HepG2 (cell line): ENCODE measurements around the gene HS3ST4. TPM values are rescaled to one million over a fixed set of nuclear protein-coding genes. Genes with fewer than 3 reads are reported as not detected.

Experiments
- ATAC-seq: fragments of 200-7000 bp; cut with Tn5 transposase; 3 replicates; pipeline ENCODE4 v1.9.1; 2020; ENCODE audit warnings: mild to moderate bottlenecking, moderate library complexity
- BruUV-seq: library from RNA; stranded (reverse); fragments of 400-500 nt; replicated peaks from 2 replicates; lab custom pipeline; 2021; lab: Mats Ljungman, UMichigan
- CTCF ChIA-PET: fragments of 300-600 bp; formaldehyde crosslinking; extraction: SDS; loops from one replicate; lab custom pipeline; 2021; ENCODE audit warnings: low total read pairs, inconsistent platforms, low intra/inter-chr PET ratio; lab: Yijun Ruan, JAX
- POLR2A ChIA-PET: fragments of 350-600 bp; sonication (Branson Sonifier 250); formaldehyde crosslinking; loops from one replicate; lab custom pipeline; 2020; ENCODE audit warnings: antibody characterized with exemption, inconsistent platforms; lab: Yijun Ruan, JAX
- DNase-seq: peaks from one replicate; pipeline ENCODE4 v3.0.0-alpha.2; 2015; ENCODE audit warnings: low spot score
- FAIRE-seq: peaks from 3 replicates; lab custom pipeline; 2011; peaks lifted over from hg19 to GRCh38; lab: Jason Lieb, UNC
- H2AFZ ChIP-seq: one replicate; pipeline ENCODE4 v1.6.1; 2011; ENCODE audit warnings: low read length, inconsistent platforms
- H3K27ac ChIP-seq: fragments of 300-600 bp; 3 replicates; pipeline ENCODE4 v1.8.0; 2011; ENCODE audit warnings: mixed run types, mild to moderate bottlenecking, mixed read lengths, low read length, inconsistent platforms; ENCODE audit not compliant: insufficient read depth; ENCODE audit errors: extremely low read length
- H3K27me3 ChIP-seq, 2 experiments: fragments of 200-600 bp in 1 of 2; 2 replicates in 1 of 2; 3 replicates in 1 of 2; pipeline versions ENCODE4 v1.6.0 to v1.8.0; 2011; ENCODE audit warnings: low read length in 2 of 2, mild to moderate bottlenecking in 2 of 2, moderate library complexity in 2 of 2, inconsistent platforms in 1 of 2; ENCODE audit not compliant: insufficient read depth in 2 of 2, control insufficient read depth in 1 of 2
- H3K36me3 ChIP-seq, 2 experiments: fragments of 200-600 bp in 1 of 2; replicated peaks in 1 of 2; 2 replicates in 1 of 2; 3 replicates in 1 of 2; pipeline versions ENCODE4 v1.5.1 to v1.8.0; 2011; ENCODE audit warnings: low read length in 2 of 2, inconsistent platforms in 1 of 2; ENCODE audit not compliant: insufficient read depth in 2 of 2, control insufficient read depth in 1 of 2
- H3K4me1 ChIP-seq: 2 replicates; pipeline ENCODE4 v1.5.1; 2012; ENCODE audit warnings: low read length, inconsistent platforms; ENCODE audit not compliant: insufficient read depth
- H3K4me2 ChIP-seq: 2 replicates; pipeline ENCODE4 v1.6.0; 2011; ENCODE audit warnings: low read depth, low read length, inconsistent platforms
- H3K4me3 ChIP-seq, 3 experiments: fragments of 200-600 bp in 1 of 3; sonication (generic), shearing (Covaris generic) in 1 of 3; replicated peaks in 1 of 3; 2 replicates each; pipeline ENCODE4 v1.5.1; 2011 to 2016; ENCODE audit warnings: low read length in 3 of 3, inconsistent platforms in 2 of 3, low read depth in 2 of 3, mild to moderate bottlenecking in 2 of 3, control low read depth in 1 of 3, mixed read lengths in 1 of 3; ENCODE audit not compliant: insufficient read depth in 1 of 3
- H3K79me2 ChIP-seq: one replicate; pipeline ENCODE4 v1.6.1; 2011; ENCODE audit warnings: low read length, inconsistent platforms; ENCODE audit not compliant: insufficient read depth
- H3K9ac ChIP-seq: 2 replicates; pipeline ENCODE4 v1.6.0; 2011; ENCODE audit warnings: mild to moderate bottlenecking, low read depth, low read length, inconsistent platforms; ENCODE audit not compliant: insufficient read depth
- H3K9me3 ChIP-seq: 2 replicates; pipeline ENCODE4 v1.5.1; 2012; ENCODE audit warnings: mild to moderate bottlenecking, low read length
- H4K20me1 ChIP-seq: 2 replicates; pipeline ENCODE4 v1.6.0; 2011; ENCODE audit warnings: inconsistent platforms, mild to moderate bottlenecking, low read length, moderate library complexity; ENCODE audit not compliant: insufficient read depth
- ARID2 ChIP-seq: sonication (generic); formaldehyde crosslinking; IDR thresholded peaks from 2 replicates; pipeline ENCODE4 v1.8.1; 2022; ENCODE audit warnings: mild to moderate bottlenecking, missing genetic modification reagents, borderline replicate concordance
- ATM ChIP-seq: fragments of 450-650 bp; IDR thresholded peaks from 2 replicates; pipeline ENCODE4 v1.7.1; 2017; ENCODE audit warnings: mild to moderate bottlenecking, borderline replicate concordance
- CEBPB ChIP-seq: IDR thresholded peaks from 2 replicates; pipeline ENCODE4 v1.6.1; 2011; ENCODE audit warnings: low read depth, low read length, improper control_type of control experiment, borderline replicate concordance
- EED ChIP-seq: sonication (generic); formaldehyde crosslinking; IDR thresholded peaks from 2 replicates; pipeline ENCODE4 v1.5.0; 2020; ENCODE audit warnings: mild to moderate bottlenecking, missing genetic modification reagents
- FOXA3 ChIP-seq: IDR thresholded peaks from 2 replicates; pipeline ENCODE4 v1.6.1; 2016; ENCODE audit warnings: missing genetic modification reagents, missing compliant biosample characterization
- FOXK1 ChIP-seq: sonication (generic); formaldehyde crosslinking; IDR thresholded peaks from 2 replicates; pipeline ENCODE4 v1.4.0; 2020; ENCODE audit warnings: low read depth, missing genetic modification reagents, borderline replicate concordance
- GATAD1 ChIP-seq: IDR thresholded peaks from 2 replicates; pipeline ENCODE4 v1.6.1; 2016; ENCODE audit warnings: missing genetic modification reagents, missing compliant biosample characterization
- GLI4 ChIP-seq: sonication (generic); formaldehyde crosslinking; IDR thresholded peaks from 2 replicates; pipeline ENCODE4 v1.5.1; 2020; ENCODE audit warnings: missing genetic modification reagents, mild to moderate bottlenecking, moderate library complexity, borderline replicate concordance
- MAF1 ChIP-seq: sonication (generic); formaldehyde crosslinking; IDR thresholded peaks from 2 replicates; pipeline ENCODE4 v1.5.0; 2020; ENCODE audit warnings: missing genetic modification reagents, borderline replicate concordance
- MATR3 ChIP-seq: sonication (generic); formaldehyde crosslinking; IDR thresholded peaks from 2 replicates; pipeline ENCODE4 v1.4.0; 2020; ENCODE audit warnings: missing genetic modification reagents
- SNAPC5 ChIP-seq: sonication (generic); formaldehyde crosslinking; IDR thresholded peaks from 2 replicates; pipeline ENCODE4 v1.8.1; 2023; ENCODE audit warnings: mild to moderate bottlenecking, missing genetic modification reagents, borderline replicate concordance
- TGIF2 ChIP-seq: IDR thresholded peaks from 2 replicates; pipeline ENCODE4 v1.6.1; 2016; ENCODE audit warnings: control low read depth, missing compliant biosample characterization
- XRCC5 ChIP-seq: fragments of 200-400 bp; formaldehyde crosslinking; optimal IDR thresholded peaks from 2 replicates; pipeline ENCODE3; 2017; ENCODE audit warnings: mild to moderate bottlenecking, low read length
- ZBTB21 ChIP-seq: sonication (generic); formaldehyde crosslinking; IDR thresholded peaks from 2 replicates; pipeline ENCODE4 v1.4.0; 2020; ENCODE audit warnings: missing genetic modification reagents
- ZFP41 ChIP-seq: sonication (generic); formaldehyde crosslinking; IDR thresholded peaks from 2 replicates; pipeline ENCODE4 v1.4.0; 2020; ENCODE audit warnings: mild to moderate bottlenecking, missing genetic modification reagents, borderline replicate concordance
- ZKSCAN8 ChIP-seq: IDR thresholded peaks from 2 replicates; pipeline ENCODE4 v1.6.1; 2016; ENCODE audit warnings: borderline replicate concordance, missing genetic modification reagents, missing compliant biosample characterization
- ZNF562 ChIP-seq: sonication (generic); formaldehyde crosslinking; IDR thresholded peaks from 2 replicates; pipeline ENCODE4 v1.8.0; 2022; ENCODE audit warnings: missing genetic modification reagents, borderline replicate concordance
- ZNF777 ChIP-seq: sonication (generic); formaldehyde crosslinking; IDR thresholded peaks from 2 replicates; pipeline ENCODE4 v1.4.0; 2020; ENCODE audit warnings: missing genetic modification reagents
- WGBS: methylation state at CpG from one replicate; pipeline ENCODE4 v1.1.6; 2017; ENCODE audit warnings: low lambda C conversion rate; 5-methylcytosine and 5-hydroxymethylcytosine counted together
- in situ Hi-C: cut with HindIII; loops from 2 replicates; pipeline ENCODE4 v1.10.0; 2017; ENCODE audit warnings: low pct_unique_long_range_greater_than_20kb; ENCODE audit not compliant: extremely low pct_ligation_motif_present
- intact Hi-C: fragments of 100-400 bp; cut with micrococcal nuclease; formaldehyde crosslinking; loops from one replicate; pipeline ENCODE4 v1.10.0; 2022; ENCODE audit not compliant: unreplicated experiment
- polyA plus RNA-seq, 8 experiments: library from polyadenylated mRNA; depleted of rRNA in 3 of 8; stranded (reverse) in 7 of 8; unstranded in 1 of 8; fragments of >200 nt; fragmentation: Illumina TruSeq in 4 of 8; extraction: Trizol in 4 of 8; gene quantifications; 2 replicates each; pipeline versions ENCODE4 v1.2.1 to v1.2.3, GENCODE V29; 2011 to 2016; ENCODE audit warnings: low read depth in 4 of 8, missing spikeins in 1 of 8, mixed read lengths in 1 of 8; ENCODE audit not compliant: insufficient read depth in 1 of 8
- total RNA-seq, 5 experiments: library from RNA; depleted of rRNA; stranded (reverse); fragments of >200 nt; fragmentation: Illumina TruSeq; extraction: Trizol; gene quantifications; 2 replicates each; pipeline ENCODE4 v1.2.3, GENCODE V29; 2016; ENCODE audit warnings: low read depth in 1 of 5
- TF ChIP-seq, protein P1 (sequence below): sonication (generic); formaldehyde crosslinking; IDR thresholded peaks from 2 replicates; pipeline ENCODE4 v1.4.0; 2020; ENCODE audit warnings: missing genetic modification reagents, borderline replicate concordance

Gene HS3ST4
- total and polyA plus RNA-seq, 2 of the 13 experiments (the other 11 are each of a cell fraction or from before 2014, with no cell fraction given) = not detected

DNA sequence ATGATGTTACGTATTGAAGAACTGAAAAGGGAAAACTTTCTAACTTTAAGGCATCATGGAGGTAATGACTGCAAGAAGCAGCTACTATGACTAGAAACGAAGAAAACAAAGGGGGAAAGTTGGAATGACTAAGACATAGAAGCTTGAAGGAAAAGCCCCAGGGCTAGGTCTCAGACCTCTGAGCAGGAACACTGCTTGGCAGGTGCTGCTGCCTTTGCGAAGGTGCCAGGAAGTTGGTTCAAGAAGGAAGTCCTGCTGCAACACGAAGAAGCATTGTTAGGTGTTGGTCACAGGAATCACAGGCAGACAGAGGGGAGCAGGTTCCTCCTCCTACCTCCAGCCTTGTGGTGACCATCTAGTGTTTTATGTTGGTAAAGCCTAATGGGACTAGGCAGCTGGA is 48.1 kb upstream of the HS3ST4 start:
- no peak for FAIRE-seq
- 28% methylated on average over 3 of the region's 4 CpGs for WGBS
- Histone ChIP-seq H3K27ac (no peak overlapping the region), H3K4me3 (no peak overlapping the region), H3K4me2 (no peak overlapping the region), H2AFZ (no peak overlapping the region), H3K9ac (no peak overlapping the region), H3K4me1 (no peaks in the 10 kb centered on the region), H3K9me3 (no peaks in the 10 kb centered on the region), H3K36me3 (no peaks in the 10 kb centered on the region), H3K79me2 (no peaks in the 10 kb centered on the region), H3K27me3 (no peaks in the 10 kb centered on the region), H4K20me1 (no peaks in the 10 kb centered on the region)
- in situ Hi-C loops (no loop called here), intact Hi-C loops (no loop called here)
- ChIA-PET POLR2A (no interaction called here), CTCF (no interaction called here)
- no peak for ATAC-seq
- TF ChIP-seq ZNF777 (no peak), ARID2 (CRISPR knock-in tag) (no peak), ATM (no peak), ZKSCAN8 (no peak), ZNF562 (CRISPR knock-in tag) (no peak), TGIF2 (CRISPR knock-in tag) (no peak), MATR3 (no peak), SNAPC5 (CRISPR knock-in tag) (no peak), CEBPB (no peak), FOXA3 (CRISPR knock-in tag) (no peak), EED (CRISPR knock-in tag) (no peak), FOXK1 (no peak), MAF1 (CRISPR knock-in tag) (no peak), GLI4 (CRISPR knock-in tag) (no peak), GATAD1 (no peak), ZFP41 (no peak), XRCC5 (no peak), ZBTB21 (CRISPR knock-in tag) (no peak)
- TF ChIP-seq, protein P1, sequence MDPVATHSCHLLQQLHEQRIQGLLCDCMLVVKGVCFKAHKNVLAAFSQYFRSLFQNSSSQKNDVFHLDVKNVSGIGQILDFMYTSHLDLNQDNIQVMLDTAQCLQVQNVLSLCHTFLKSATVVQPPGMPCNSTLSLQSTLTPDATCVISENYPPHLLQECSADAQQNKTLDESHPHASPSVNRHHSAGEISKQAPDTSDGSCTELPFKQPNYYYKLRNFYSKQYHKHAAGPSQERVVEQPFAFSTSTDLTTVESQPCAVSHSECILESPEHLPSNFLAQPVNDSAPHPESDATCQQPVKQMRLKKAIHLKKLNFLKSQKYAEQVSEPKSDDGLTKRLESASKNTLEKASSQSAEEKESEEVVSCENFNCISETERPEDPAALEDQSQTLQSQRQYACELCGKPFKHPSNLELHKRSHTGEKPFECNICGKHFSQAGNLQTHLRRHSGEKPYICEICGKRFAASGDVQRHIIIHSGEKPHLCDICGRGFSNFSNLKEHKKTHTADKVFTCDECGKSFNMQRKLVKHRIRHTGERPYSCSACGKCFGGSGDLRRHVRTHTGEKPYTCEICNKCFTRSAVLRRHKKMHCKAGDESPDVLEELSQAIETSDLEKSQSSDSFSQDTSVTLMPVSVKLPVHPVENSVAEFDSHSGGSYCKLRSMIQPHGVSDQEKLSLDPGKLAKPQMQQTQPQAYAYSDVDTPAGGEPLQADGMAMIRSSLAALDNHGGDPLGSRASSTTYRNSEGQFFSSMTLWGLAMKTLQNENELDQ (CRISPR knock-in tag) = no peak
- DNase-seq = no peak
- BruUV-seq = no TSS peak
